Endothelial cell of umbilical vein (primary cell): ENCODE results near the gene CRYBG2. TPM values are rescaled to one million over a fixed set of nuclear protein-coding genes. Genes with fewer than 3 reads are reported as not detected.

Experiments used
- BruUV-seq: library from RNA; stranded (reverse); fragments of 400-500 nt; replicated peaks from 2 replicates; lab custom pipeline; 2021; lab: Mats Ljungman, UMichigan
- CTCF ChIA-PET: fragments of 300-600, 350-600 bp; sonication (Branson Sonifier 250); formaldehyde crosslinking; loops from one replicate; lab custom pipeline; 2021; ENCODE audit warnings: antibody characterized with exemption, inconsistent platforms; lab: Charles Lee
- POLR2A ChIA-PET: fragments of 300-600, 350-600 bp; sonication (Branson Sonifier 250); formaldehyde crosslinking; loops from one replicate; lab custom pipeline; 2021; ENCODE audit warnings: antibody characterized with exemption, inconsistent platforms; lab: Charles Lee
- DNase-seq: peaks from one replicate; pipeline ENCODE4 v3.0.0-alpha.2; 2011; ENCODE audit warnings: low read depth, low spot score
- FAIRE-seq: peaks from 2 replicates; lab custom pipeline; 2011; peaks lifted over from hg19 to GRCh38; lab: Jason Lieb, UNC
- H2AFZ ChIP-seq: 2 replicates; pipeline ENCODE4 v1.6.0; 2012; ENCODE audit warnings: low read depth, low read length, control low read depth, inconsistent platforms
- H3K27ac ChIP-seq: 2 replicates; pipeline ENCODE4 v1.5.1; 2011; ENCODE audit warnings: low read depth, mild to moderate bottlenecking, control low read depth, low read length, moderate library complexity; ENCODE audit not compliant: insufficient read depth
- H3K27me3 ChIP-seq, 2 experiments: 2 replicates each; pipeline versions ENCODE4 v1.6.0 to v1.6.1; 2011; ENCODE audit warnings: low read length in 2 of 2, mixed read lengths in 1 of 2; ENCODE audit not compliant: control insufficient read depth in 2 of 2, insufficient read depth in 2 of 2
- H3K36me3 ChIP-seq, 2 experiments: 2 replicates in 1 of 2; 3 replicates in 1 of 2; pipeline ENCODE4 v1.5.1; 2011; ENCODE audit warnings: low read length in 2 of 2, mild to moderate bottlenecking in 1 of 2, moderate library complexity in 1 of 2; ENCODE audit not compliant: control insufficient read depth in 2 of 2, insufficient read depth in 2 of 2; ENCODE audit errors: extremely low read depth in 1 of 2
- H3K4me1 ChIP-seq: 3 replicates; pipeline ENCODE4 v1.5.1; 2011; ENCODE audit warnings: mild to moderate bottlenecking, low read length; ENCODE audit not compliant: control insufficient read depth, insufficient read depth; ENCODE audit errors: extremely low read depth
- H3K4me2 ChIP-seq: 2 replicates; pipeline ENCODE4 v1.6.1; 2011; ENCODE audit warnings: low read length, control low read depth, mixed read lengths; ENCODE audit not compliant: insufficient read depth
- H3K4me3 ChIP-seq, 3 experiments: fragments of 200-600 bp in 1 of 3; sonication (generic), shearing (Covaris generic) in 1 of 3; replicated peaks in 1 of 3; 2 replicates each; pipeline ENCODE4 v1.5.1; 2011 to 2016; ENCODE audit warnings: control low read depth in 3 of 3, low read length in 3 of 3, mild to moderate bottlenecking in 2 of 3, inconsistent platforms in 1 of 3, low read depth in 1 of 3, moderate library complexity in 1 of 3; ENCODE audit not compliant: insufficient read depth in 1 of 3
- H3K79me2 ChIP-seq: 2 replicates; pipeline ENCODE4 v1.6.0; 2012; ENCODE audit warnings: low read length, inconsistent platforms; ENCODE audit not compliant: control insufficient read depth, insufficient read depth
- H3K9ac ChIP-seq: replicated peaks from 2 replicates; pipeline ENCODE3; 2011; ENCODE audit warnings: low read length, control low read depth; ENCODE audit not compliant: insufficient read depth; ENCODE audit errors: extremely low read depth
- H3K9me1 ChIP-seq: replicated peaks from 3 replicates; pipeline ENCODE4 v1.6.0; 2011; ENCODE audit warnings: mild to moderate bottlenecking, low read length; ENCODE audit not compliant: control insufficient read depth, insufficient read depth; ENCODE audit errors: extremely low read depth
- H3K9me3 ChIP-seq: replicated peaks from 2 replicates; pipeline ENCODE4 v1.5.1; 2012; ENCODE audit warnings: low read length, inconsistent platforms; ENCODE audit not compliant: control insufficient read depth, insufficient read depth
- H4K20me1 ChIP-seq: replicated peaks from 2 replicates; pipeline ENCODE3; 2011; ENCODE audit warnings: mild to moderate bottlenecking, low read length; ENCODE audit not compliant: control insufficient read depth, insufficient read depth; ENCODE audit errors: extremely low read depth
- EZH2 ChIP-seq: IDR thresholded peaks from 2 replicates; pipeline ENCODE4 v1.6.1; 2012; ENCODE audit warnings: borderline replicate concordance, low read depth, mild to moderate bottlenecking, moderate library complexity, low read length, inconsistent platforms; ENCODE audit not compliant: severe bottlenecking
- FOS ChIP-seq: IDR thresholded peaks from 2 replicates; pipeline ENCODE4 v1.6.1; 2011; ENCODE audit warnings: mild to moderate bottlenecking, low read length, moderate library complexity, borderline replicate concordance; ENCODE audit not compliant: insufficient read depth
- GATA2 ChIP-seq: IDR thresholded peaks from 2 replicates; pipeline ENCODE4 v1.7.0; 2011; ENCODE audit warnings: low read depth, mild to moderate bottlenecking, moderate library complexity, mixed read lengths, low read length; ENCODE audit not compliant: insufficient read length, insufficient read depth
- JUN ChIP-seq: IDR thresholded peaks from 2 replicates; pipeline ENCODE4 v1.6.1; 2011; ENCODE audit warnings: borderline replicate concordance, low read depth; ENCODE audit not compliant: insufficient read length, insufficient read depth
- MAX ChIP-seq: IDR thresholded peaks from 2 replicates; pipeline ENCODE4 v1.6.1; 2011; ENCODE audit not compliant: insufficient read depth, insufficient read length
- MYC ChIP-seq: IDR thresholded peaks from one replicate; pipeline ENCODE4 v1.6.1; 2011; ENCODE audit warnings: mild to moderate bottlenecking, low read depth, low read length
- POLR2A ChIP-seq: IDR thresholded peaks from 2 replicates; pipeline ENCODE4 v1.6.1; 2012; ENCODE audit warnings: low read depth, mild to moderate bottlenecking, control low read depth, low read length
- POLR2AphosphoS5 ChIP-seq: IDR thresholded peaks from 2 replicates; pipeline ENCODE4 v1.6.1; 2012; ENCODE audit warnings: low read depth, mild to moderate bottlenecking, control low read depth, low read length, moderate library complexity; ENCODE audit not compliant: insufficient read depth
- dilution Hi-C: fragments of 300-500 bp; cut with MboI; formaldehyde crosslinking; loops from one replicate; pipeline ENCODE4 v1.15.0; 2019; ENCODE audit warnings: low sequenced_read_pairs; ENCODE audit not compliant: extremely low pct_ligation_motif_present
- intact Hi-C: fragments of 100-400 bp; cut with micrococcal nuclease; formaldehyde crosslinking; loops from one replicate; pipeline ENCODE4 v1.10.0; 2022
- polyA plus RNA-seq, 4 experiments: library from polyadenylated mRNA; depleted of rRNA in 3 of 4; stranded (reverse) in 3 of 4; unstranded in 1 of 4; fragments of >200 nt; gene quantifications; 2 replicates each; pipeline versions ENCODE4 v1.2.1 to v1.2.3, GENCODE V29; 2011 to 2012; ENCODE audit warnings: missing spikeins in 1 of 4
- total RNA-seq: library from RNA; stranded (reverse); gene quantifications from 2 replicates; pipeline ENCODE4 v1.2.3, GENCODE V29; 2021
- TF ChIP-seq, protein P1 (sequence below), 2 donors: IDR thresholded peaks; 1 replicate in 1 of 2; 2 replicates in 1 of 2; pipeline ENCODE4 v1.5.1; 2011; ENCODE audit warnings: low read length in 2 of 2, mild to moderate bottlenecking in 2 of 2, moderate library complexity in 2 of 2, control low read depth in 1 of 2, inconsistent platforms in 1 of 2, low read depth in 1 of 2; ENCODE audit not compliant: insufficient read depth in 1 of 2; ENCODE audit errors: extremely low read depth in 1 of 2

The CRYBG2 gene
- total and polyA plus RNA-seq, 2 donors (not counting 3 experiments of a cell fraction or from before 2014, with no cell fraction given): not detected

DNA sequence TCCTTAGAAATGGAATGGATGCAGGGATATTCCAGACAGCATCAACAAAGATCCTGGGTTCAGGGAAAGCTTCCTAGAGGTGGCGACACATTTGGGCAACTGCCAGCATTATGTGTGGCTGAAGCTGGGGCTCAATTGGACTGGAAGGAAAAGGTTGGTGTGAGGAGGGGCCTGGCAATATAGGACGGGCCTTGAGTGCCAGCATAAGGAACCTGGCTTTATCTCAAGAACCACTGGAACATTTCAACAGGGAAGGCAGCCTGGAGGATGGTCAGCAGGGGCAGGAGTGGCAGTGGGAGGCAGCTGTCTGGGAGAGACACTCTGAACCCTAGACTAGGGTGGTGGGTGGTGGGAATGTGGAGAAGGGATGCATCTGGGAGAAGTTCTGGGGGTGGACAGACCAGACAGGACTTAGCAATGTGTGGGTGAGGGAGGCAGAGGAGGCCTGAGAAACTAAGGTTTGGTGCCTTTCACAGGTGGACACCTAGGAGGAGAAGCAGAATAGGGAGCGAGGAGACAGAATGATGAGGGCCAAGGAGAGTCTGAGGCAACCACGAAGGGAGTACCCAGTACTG is 70.6 kb downstream of the CRYBG2 start:
- dilution Hi-C loops: no loop called here
- ChIA-PET CTCF (interaction anchor here (0.6 to 4.3 kb wide), 6 partner anchors 8 to 234 kb away, joined by 3 to 120 read pairs (median 4); partner anchors contain the start of gene CD52), POLR2A (interaction anchor here (0.8 kb wide), 1 partner anchor 9 kb away, joined by 4 read pairs; no protein-coding TSS in a partner anchor)
- H3K79me2 ChIP-seq: peaks cover 31% of the 10 kb centered on the region
- DNase-seq (no peak), FAIRE-seq (no peak)
- no peaks in the 10 kb centered on the region for H3K9me1 ChIP-seq
- intact Hi-C loops: no loop called here
- H3K27me3 ChIP-seq: no peaks in the 10 kb centered on the region
- H3K4me3 ChIP-seq: no peak overlapping the region
- no TSS peak for BruUV-seq
- peaks cover 0 to 8% of the 10 kb centered on the region in 2 experiments for H3K36me3 ChIP-seq
- no peak overlapping the region for H3K9ac ChIP-seq
- no peaks in the 10 kb centered on the region for H4K20me1 ChIP-seq
- peaks cover 39% of the 10 kb centered on the region for H3K4me1 ChIP-seq
- H3K9me3 ChIP-seq: no peaks in the 10 kb centered on the region
- TF ChIP-seq GATA2: no peak
- H3K27ac ChIP-seq: no peak overlapping the region
- no peak overlapping the region for H3K4me2 ChIP-seq
- no peak overlapping the region for H2AFZ ChIP-seq

DNA sequence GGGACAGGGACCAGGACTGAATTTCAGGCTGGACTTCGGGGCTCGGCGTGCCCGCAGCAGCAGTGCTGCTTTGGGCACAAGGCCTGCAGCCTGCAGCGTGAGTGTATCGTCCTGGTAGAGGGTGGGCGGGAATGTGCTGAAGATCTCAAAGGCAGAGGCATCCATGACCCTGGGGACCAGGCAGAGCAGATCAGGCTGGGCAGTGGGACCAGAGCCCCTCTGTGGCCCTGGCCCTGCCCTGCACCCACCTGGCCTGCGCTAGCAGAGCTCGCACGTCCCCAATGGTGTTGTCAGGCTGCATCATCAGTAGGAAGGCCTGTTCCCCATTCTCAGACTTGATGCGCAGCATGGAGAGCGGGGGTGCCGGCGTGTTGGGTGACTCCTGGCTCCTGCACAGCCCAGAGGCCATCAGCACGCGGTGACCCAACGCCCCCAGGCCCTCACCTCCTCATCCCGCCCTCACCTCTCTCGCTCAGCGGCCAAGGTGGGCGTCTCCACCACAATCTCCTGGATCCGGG is 71.5 kb downstream of the CRYBG2 start:
- FAIRE-seq (no peak), DNase-seq (no peak)
- Histone ChIP-seq H3K27ac (no peak overlapping the region), H3K27me3 (no peaks in the 10 kb centered on the region), H3K9me1 (no peaks in the 10 kb centered on the region), H3K4me1 (peaks cover 39% of the 10 kb centered on the region), H3K9ac (no peak overlapping the region), H3K36me3 (peaks cover 0 to 8% of the 10 kb centered on the region in 2 experiments), H2AFZ (no peak overlapping the region), H3K4me2 (no peak overlapping the region), H3K79me2 (peaks cover 31% of the 10 kb centered on the region), H4K20me1 (no peaks in the 10 kb centered on the region), H3K4me3 (no peak overlapping the region), H3K9me3 (no peaks in the 10 kb centered on the region)
- TF ChIP-seq MAX (no peak), GATA2 (no peak), JUN (no peak), POLR2A (no peak), FOS (no peak), MYC (no peak), POLR2AphosphoS5 (no peak), EZH2 (no peak)
- TF ChIP-seq, protein P1, sequence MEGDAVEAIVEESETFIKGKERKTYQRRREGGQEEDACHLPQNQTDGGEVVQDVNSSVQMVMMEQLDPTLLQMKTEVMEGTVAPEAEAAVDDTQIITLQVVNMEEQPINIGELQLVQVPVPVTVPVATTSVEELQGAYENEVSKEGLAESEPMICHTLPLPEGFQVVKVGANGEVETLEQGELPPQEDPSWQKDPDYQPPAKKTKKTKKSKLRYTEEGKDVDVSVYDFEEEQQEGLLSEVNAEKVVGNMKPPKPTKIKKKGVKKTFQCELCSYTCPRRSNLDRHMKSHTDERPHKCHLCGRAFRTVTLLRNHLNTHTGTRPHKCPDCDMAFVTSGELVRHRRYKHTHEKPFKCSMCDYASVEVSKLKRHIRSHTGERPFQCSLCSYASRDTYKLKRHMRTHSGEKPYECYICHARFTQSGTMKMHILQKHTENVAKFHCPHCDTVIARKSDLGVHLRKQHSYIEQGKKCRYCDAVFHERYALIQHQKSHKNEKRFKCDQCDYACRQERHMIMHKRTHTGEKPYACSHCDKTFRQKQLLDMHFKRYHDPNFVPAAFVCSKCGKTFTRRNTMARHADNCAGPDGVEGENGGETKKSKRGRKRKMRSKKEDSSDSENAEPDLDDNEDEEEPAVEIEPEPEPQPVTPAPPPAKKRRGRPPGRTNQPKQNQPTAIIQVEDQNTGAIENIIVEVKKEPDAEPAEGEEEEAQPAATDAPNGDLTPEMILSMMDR (IDR thresholded peaks at IDR 0.05; ENCODE audit: extremely low read depth in 1 of 2, insufficient read depth in 1 of 2, low read depth in 1 of 2, low read length in 2 of 2): no peak
- dilution Hi-C loops: no loop called here
- no TSS peak for BruUV-seq
- ChIA-PET CTCF (interaction anchor here (4.3 to 9.1 kb wide), 2 partner anchors 37 kb away, joined by 120 to 132 read pairs; partner anchors contain the start of gene CD52), POLR2A (no interaction called here)
- intact Hi-C loops: no loop called here
